Sigmoid colon (tissue), 7 donors: ENCODE data around the gene SLC9A9. TPM values are rescaled to one million over a fixed set of nuclear protein-coding genes. Genes with fewer than 3 reads are reported as not detected.

Experiments
- DNase-seq: peaks from one replicate; pipeline ENCODE4 v3.0.0-alpha.2; 2019
- H3K27ac ChIP-seq, 4 donors: fragments of 200-600 bp; sonication (generic); one replicate each; pipeline ENCODE4 v1.5.1; 2016 to 2019; ENCODE audit warnings: mild to moderate bottlenecking in 1 of 4
- H3K27me3 ChIP-seq, 3 donors: fragments of 200-600 bp; sonication (generic); one replicate each; pipeline ENCODE4 v1.5.1; 2019; ENCODE audit warnings: mild to moderate bottlenecking in 1 of 3
- H3K36me3 ChIP-seq, 4 donors: fragments of 200-600 bp; sonication (generic); one replicate each; pipeline ENCODE4 v1.5.1; 2016 to 2019
- H3K4me1 ChIP-seq, 4 donors: fragments of 200-600 bp; sonication (generic); one replicate each; pipeline ENCODE4 v1.5.1; 2017 to 2019
- H3K4me3 ChIP-seq, 4 donors: fragments of 200-600 bp; sonication (generic); one replicate each; pipeline ENCODE4 v1.5.1; 2017 to 2019; ENCODE audit warnings: mild to moderate bottlenecking in 2 of 4, moderate library complexity in 1 of 4
- H3K9me3 ChIP-seq, 4 donors: fragments of 200-600 bp in 3 of 4; sonication (generic) in 3 of 4; one replicate each; pipeline versions ENCODE4 v1.5.1 to v1.6.1; 2013 to 2019
- EP300 ChIP-seq, 4 donors: sonication (generic); formaldehyde crosslinking; IDR thresholded peaks; one replicate each; pipeline ENCODE4 v1.6.1; 2017; ENCODE audit warnings: antibody characterized with exemption in 4 of 4
- POLR2A ChIP-seq, 2 donors: fragments of 450-650 bp; IDR thresholded peaks; one replicate each; pipeline ENCODE4 v1.6.1; 2016; ENCODE audit warnings: antibody characterized with exemption in 2 of 2, mild to moderate bottlenecking in 2 of 2, moderate library complexity in 2 of 2
- POLR2AphosphoS5 ChIP-seq, 4 donors: sonication (generic); formaldehyde crosslinking; IDR thresholded peaks; one replicate each; pipeline ENCODE4 v1.6.1; 2017; ENCODE audit warnings: antibody characterized with exemption in 4 of 4
- WGBS, 2 donors: extraction: QIAGEN DNeasy Blood & Tissue Kit; methylation state at CpG; one replicate each; pipeline ENCODE4 v1.1.7; 2013; 5-methylcytosine and 5-hydroxymethylcytosine counted together
- intact Hi-C: fragments of 100-400 bp; cut with DNase I; formaldehyde crosslinking; loops from one replicate; pipeline ENCODE4 v1.15.1; 2023
- polyA plus RNA-seq, 3 donors: library from polyadenylated mRNA; stranded (reverse); fragments of 200-250 nt; gene quantifications; one replicate each; pipeline ENCODE4 v1.2.3, GENCODE V29; 2013
- total RNA-seq, 4 donors: library from RNA; depleted of rRNA; stranded (reverse); fragments of >200 nt; gene quantifications; one replicate each; pipeline ENCODE4 v1.1.0, GENCODE V29; 2016
- TF ChIP-seq, protein P1 (sequence below), 4 experiments: fragments of 450-650 bp in 3 of 4; fragments of 200-600 bp in 1 of 4; IDR thresholded peaks; one replicate each; pipeline ENCODE4 v1.5.1; 2016 to 2019; ENCODE audit warnings: antibody characterized with exemption in 4 of 4, mild to moderate bottlenecking in 3 of 4, moderate library complexity in 2 of 4
- donor health status: healthy with polysubstance abuse.
- donor health status: Bipolar disorder and iron deficiency.
- donor health status: healthy.

The SLC9A9 gene
- total and polyA plus RNA-seq, 7 donors, result 2.4 to 29.9 (median 18.9) TPM

DNA sequence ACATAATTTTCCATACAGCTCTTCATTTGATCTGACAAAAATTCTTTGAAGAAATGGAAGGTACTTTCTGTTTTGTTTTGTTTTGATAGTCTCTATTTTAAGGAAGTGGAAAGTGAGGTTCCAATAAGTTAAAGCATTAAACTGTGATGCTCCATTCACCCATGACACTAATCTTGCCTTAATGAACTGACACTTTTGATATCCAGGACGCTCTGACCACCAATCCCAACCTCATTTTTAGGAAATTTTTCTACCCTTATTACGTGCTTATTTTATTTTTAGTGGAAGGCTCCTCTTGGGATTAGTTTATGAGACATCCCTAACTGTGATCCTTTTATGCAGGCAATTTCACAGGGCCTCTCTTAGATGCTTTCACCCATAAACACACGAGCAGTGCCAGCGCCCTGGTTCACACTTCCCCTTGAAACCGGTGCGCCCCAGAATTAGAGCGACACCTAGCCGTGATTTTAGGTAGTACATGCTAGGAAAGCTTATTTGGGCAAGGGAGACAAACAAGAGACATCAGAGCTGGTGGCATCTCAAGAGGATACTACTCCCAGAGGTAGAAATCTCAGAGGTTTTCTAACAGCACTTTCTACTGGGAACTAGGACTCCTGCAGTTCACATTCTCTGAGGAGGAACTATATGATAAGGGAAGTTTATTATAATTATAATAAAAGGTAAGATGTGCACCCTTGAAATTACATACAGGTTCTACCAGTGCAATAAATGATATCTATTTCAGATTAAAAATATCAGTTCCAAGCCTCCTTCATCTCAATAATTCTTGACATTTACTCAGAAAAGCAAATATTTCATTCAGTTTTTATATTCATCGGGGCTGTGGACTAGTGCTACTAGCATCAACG, 173.9 kb downstream of the SLC9A9 start:
- 30% methylated on average over 10 of the region's 10 CpGs for WGBS, 2 donors
- intact Hi-C loops, result loop anchor here (10.0 kb wide), 1 partner anchor 610 kb away; no protein-coding TSS in a partner anchor

DNA sequence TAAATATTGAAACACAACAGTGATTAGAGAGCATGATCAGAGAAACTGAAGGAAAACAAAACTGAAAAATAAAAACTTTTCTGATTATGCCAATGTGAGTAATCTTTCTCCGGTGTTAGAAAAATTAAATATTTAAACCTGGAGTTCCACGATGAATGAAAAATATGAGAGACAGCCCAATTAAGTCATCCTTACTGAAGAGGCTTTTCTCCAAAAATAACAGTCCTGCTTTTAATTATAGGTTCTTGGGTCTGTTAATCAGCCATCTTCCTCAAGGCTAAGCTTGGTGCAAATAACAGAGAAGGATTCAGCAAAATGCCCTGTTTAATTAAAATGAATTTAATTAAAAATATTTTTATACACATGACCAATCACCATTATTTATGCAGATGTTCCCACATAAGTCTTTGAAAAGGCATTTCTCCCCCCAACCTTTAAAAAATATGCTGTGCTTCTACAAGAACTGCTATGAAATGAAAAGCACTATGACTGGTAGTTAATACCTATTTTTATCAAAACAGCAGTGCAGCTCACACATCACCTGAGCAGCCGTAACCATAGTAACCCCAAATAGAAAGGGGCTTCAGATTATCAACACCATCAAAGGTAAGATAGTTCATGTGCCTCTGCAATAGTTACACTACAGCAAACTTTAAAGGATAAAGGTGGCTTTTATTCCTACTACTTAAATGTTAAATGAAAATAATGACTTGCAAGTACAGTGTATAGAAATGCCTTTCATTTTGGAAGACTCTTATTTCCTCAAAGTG, 175.7 kb downstream of the SLC9A9 start:
- TF ChIP-seq POLR2A (IDR thresholded peaks at IDR 0.05) (no peak), EP300 (IDR thresholded peaks at IDR 0.05) (no peak), POLR2AphosphoS5 (IDR thresholded peaks at IDR 0.05) (no peak)
- TF ChIP-seq, protein P1, sequence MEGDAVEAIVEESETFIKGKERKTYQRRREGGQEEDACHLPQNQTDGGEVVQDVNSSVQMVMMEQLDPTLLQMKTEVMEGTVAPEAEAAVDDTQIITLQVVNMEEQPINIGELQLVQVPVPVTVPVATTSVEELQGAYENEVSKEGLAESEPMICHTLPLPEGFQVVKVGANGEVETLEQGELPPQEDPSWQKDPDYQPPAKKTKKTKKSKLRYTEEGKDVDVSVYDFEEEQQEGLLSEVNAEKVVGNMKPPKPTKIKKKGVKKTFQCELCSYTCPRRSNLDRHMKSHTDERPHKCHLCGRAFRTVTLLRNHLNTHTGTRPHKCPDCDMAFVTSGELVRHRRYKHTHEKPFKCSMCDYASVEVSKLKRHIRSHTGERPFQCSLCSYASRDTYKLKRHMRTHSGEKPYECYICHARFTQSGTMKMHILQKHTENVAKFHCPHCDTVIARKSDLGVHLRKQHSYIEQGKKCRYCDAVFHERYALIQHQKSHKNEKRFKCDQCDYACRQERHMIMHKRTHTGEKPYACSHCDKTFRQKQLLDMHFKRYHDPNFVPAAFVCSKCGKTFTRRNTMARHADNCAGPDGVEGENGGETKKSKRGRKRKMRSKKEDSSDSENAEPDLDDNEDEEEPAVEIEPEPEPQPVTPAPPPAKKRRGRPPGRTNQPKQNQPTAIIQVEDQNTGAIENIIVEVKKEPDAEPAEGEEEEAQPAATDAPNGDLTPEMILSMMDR (IDR thresholded peaks at IDR 0.05), result no peak
- H3K4me3 ChIP-seq, result no peak overlapping the region
- intact Hi-C loops, result loop anchor here (10.0 kb wide), 1 partner anchor 608 kb away; no protein-coding TSS in a partner anchor
- H3K9me3 ChIP-seq, result no peaks in the 10 kb centered on the region
- peaks cover 0 to 3% (median 0%) of the 10 kb centered on the region in 4 donors for H3K4me1 ChIP-seq
- H3K27me3 ChIP-seq, result no peaks in the 10 kb centered on the region
- no peak overlapping the region for H3K27ac ChIP-seq
- no peaks in the 10 kb centered on the region for H3K36me3 ChIP-seq
- 91 to 93% methylated on average over 3 of the region's 3 CpGs for WGBS, 2 donors
- no peak for DNase-seq

More for the DNA sequence above, 173.9 kb downstream of the SLC9A9 start:
- Histone ChIP-seq H3K36me3 (no peaks in the 10 kb centered on the region), H3K27me3 (no peaks in the 10 kb centered on the region), H3K4me3 (no peak overlapping the region), H3K4me1 (peaks cover 0 to 3% (median 0%) of the 10 kb centered on the region in 4 donors), H3K27ac (no peak overlapping the region), H3K9me3 (no peaks in the 10 kb centered on the region)
- TF ChIP-seq POLR2A (IDR thresholded peaks at IDR 0.05), result no peak
- TF ChIP-seq, protein P1 (IDR thresholded peaks at IDR 0.05), result peak; percentile 26 to 90 (median 76)
- DNase-seq, result peak; percentile 84

DNA sequence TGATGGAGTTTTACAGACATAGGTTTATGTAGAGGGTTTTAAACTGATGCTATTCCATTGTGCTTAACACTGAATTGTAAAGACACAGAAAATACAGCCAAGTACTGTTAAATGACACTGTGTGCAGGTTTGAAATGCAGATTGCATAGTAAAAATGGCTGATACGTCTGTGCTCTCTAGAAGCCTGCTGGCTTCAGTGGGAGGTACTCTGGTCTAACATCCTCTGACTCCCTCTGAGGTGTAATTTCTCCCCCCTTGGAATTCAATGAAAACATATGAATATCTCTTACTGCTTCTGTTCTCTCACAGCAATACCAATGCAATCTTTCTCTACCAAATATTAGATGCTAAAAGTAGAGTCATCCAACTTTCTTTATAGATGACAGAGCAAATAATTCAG, 176.6 kb downstream of the SLC9A9 start:
- Histone ChIP-seq H3K4me1 (peaks cover 0 to 3% (median 0%) of the 10 kb centered on the region in 4 donors), H3K4me3 (no peak overlapping the region), H3K9me3 (no peaks in the 10 kb centered on the region), H3K27ac (no peak overlapping the region), H3K27me3 (no peaks in the 10 kb centered on the region), H3K36me3 (no peaks in the 10 kb centered on the region)
- no peak for DNase-seq
- intact Hi-C loops, result loop anchor here (10.0 kb wide), 1 partner anchor 607 kb away; no protein-coding TSS in a partner anchor
- TF ChIP-seq EP300 (IDR thresholded peaks at IDR 0.05) (no peak), POLR2AphosphoS5 (IDR thresholded peaks at IDR 0.05) (no peak), POLR2A (IDR thresholded peaks at IDR 0.05) (no peak)
- TF ChIP-seq, protein P1 (IDR thresholded peaks at IDR 0.05), result no peak
- 24 to 56% methylated on average over 1 of the region's 1 CpG for WGBS, 2 donors

DNA sequence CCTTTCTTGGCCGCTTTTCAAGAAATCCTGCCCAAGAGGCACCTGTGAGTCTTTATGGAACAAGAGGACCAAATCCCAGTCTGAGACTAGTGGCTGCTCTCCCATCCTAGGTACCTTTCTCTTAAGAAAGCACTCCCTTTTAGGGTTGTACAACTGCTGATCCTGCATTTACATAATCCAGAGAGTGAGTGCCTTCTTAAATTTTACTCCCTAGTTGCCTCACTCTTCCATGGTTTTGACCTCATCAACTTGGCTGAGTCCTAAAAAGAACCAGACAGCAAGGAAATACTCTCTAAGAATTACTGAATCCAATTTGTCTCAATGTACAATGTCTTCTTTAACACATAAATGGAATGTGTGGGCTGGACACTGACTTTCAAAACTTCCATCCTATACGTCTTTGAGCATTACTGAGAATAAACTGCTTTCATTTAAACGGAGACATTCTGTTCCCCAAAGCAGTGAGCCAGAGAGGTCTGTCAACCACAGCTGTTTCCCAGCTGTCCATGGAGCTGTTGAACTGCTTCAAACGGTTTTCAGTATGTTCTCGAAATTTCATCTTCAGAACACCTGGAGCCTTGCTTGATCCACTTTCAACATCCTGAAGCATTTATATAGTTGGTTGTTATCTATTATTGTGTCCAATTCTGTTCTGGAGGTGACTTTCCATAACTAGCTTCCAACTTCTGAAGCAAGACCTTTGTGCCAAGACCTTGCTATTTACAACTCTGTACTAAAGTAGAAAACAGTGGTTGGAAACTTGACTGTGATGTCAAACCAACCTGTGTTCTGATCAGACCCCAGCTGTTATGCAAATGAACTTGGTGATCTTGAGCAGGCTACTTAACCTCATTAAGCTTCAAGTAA, 179.1 kb downstream of the SLC9A9 start:
- no peaks in the 10 kb centered on the region for H3K9me3 ChIP-seq
- peak overlapping the region in 1 of 4 donors; percentile 12 for H3K27ac ChIP-seq
- H3K4me1 ChIP-seq, result peaks cover 0 to 1% (median 0%) of the 10 kb centered on the region in 4 donors
- DNase-seq, result no peak
- no peak overlapping the region for H3K4me3 ChIP-seq
- intact Hi-C loops, result no loop called here
- no peaks in the 10 kb centered on the region for H3K27me3 ChIP-seq
- no peak for TF ChIP-seq EP300 (IDR thresholded peaks at IDR 0.05)
- peak in 2 of 4 donors; percentile 24 to 41 for TF ChIP-seq POLR2AphosphoS5 (IDR thresholded peaks at IDR 0.05)
- 58 to 83% methylated on average over 5 of the region's 5 CpGs for WGBS, 2 donors
- no peaks in the 10 kb centered on the region for H3K36me3 ChIP-seq
